Stimulated activated CD4-positive, alpha-beta T cell treated with anti-CD3 and anti-CD28 coated beads, Interleukin-12 subunit alpha, Interleukin-12 subunit beta, amount 100 ng/mL, for 24 hours (primary cell): ENCODE measurements around the gene IL1RL2.

Experiments used
- DNase-seq, 2 experiments: peaks; one replicate each; pipeline ENCODE4 v3.0.0-alpha.2; 2020; ENCODE audit warnings: low read depth in 2 of 2

The IL1RL2 gene

GRCh38 chr2:102238778-102239177, 52.0 kb downstream of the IL1RL2 start:
- no peak for DNase-seq

- no peak for DNase-seq
Observed at GRCh38 chr2:102239344-102239743, 52.5 kb downstream of the IL1RL2 start.

GRCh38 chr2:102240640-102241370, 54.0 kb downstream of the IL1RL2 start:
- peak; percentile 81 to 88 for DNase-seq

GRCh38 chr2:102241616-102242305, 54.9 kb downstream of the IL1RL2 start:
- no peak for DNase-seq

- no peak for DNase-seq
Observed at GRCh38 chr2:102245266-102246151, 58.7 kb downstream of the IL1RL2 start.

GRCh38 chr2:102250278-102250821, 63.5 kb downstream of the IL1RL2 start:
- DNase-seq, result no peak

- peak in 1 of 2 experiments; percentile 61 for DNase-seq
Observed at GRCh38 chr2:102251042-102251848, 64.4 kb downstream of the IL1RL2 start.

- no peak for DNase-seq
Observed at GRCh38 chr2:102251849-102252203, 65.0 kb downstream of the IL1RL2 start.

- DNase-seq, result no peak
Observed at GRCh38 chr2:102252236-102252635, 65.4 kb downstream of the IL1RL2 start.

GRCh38 chr2:102253140-102253752, 66.4 kb downstream of the IL1RL2 start:
- no peak for DNase-seq

- no peak for DNase-seq
Observed at GRCh38 chr2:102253753-102254150, 66.9 kb downstream of the IL1RL2 start.

- no peak for DNase-seq
Observed at GRCh38 chr2:102256276-102256675, 69.5 kb downstream of the IL1RL2 start.

GRCh38 chr2:102256874-102257462, 70.1 kb downstream of the IL1RL2 start:
- no peak for DNase-seq

- DNase-seq, result no peak
Observed at GRCh38 chr2:102258025-102258385, 71.2 kb downstream of the IL1RL2 start.

GRCh38 chr2:102258386-102259074, 71.7 kb downstream of the IL1RL2 start:
- DNase-seq, result no peak

- DNase-seq, result no peak
Observed at GRCh38 chr2:102261467-102262135, 74.8 kb downstream of the IL1RL2 start.

GRCh38 chr2:102262216-102263129, 75.7 kb downstream of the IL1RL2 start:
- DNase-seq, result no peak

GRCh38 chr2:102264952-102265351, 78.1 kb downstream of the IL1RL2 start:
- DNase-seq, result no peak
